Measurements from ENCODE around the gene ARHGAP23.

ARHGAP23 gene

DNA sequence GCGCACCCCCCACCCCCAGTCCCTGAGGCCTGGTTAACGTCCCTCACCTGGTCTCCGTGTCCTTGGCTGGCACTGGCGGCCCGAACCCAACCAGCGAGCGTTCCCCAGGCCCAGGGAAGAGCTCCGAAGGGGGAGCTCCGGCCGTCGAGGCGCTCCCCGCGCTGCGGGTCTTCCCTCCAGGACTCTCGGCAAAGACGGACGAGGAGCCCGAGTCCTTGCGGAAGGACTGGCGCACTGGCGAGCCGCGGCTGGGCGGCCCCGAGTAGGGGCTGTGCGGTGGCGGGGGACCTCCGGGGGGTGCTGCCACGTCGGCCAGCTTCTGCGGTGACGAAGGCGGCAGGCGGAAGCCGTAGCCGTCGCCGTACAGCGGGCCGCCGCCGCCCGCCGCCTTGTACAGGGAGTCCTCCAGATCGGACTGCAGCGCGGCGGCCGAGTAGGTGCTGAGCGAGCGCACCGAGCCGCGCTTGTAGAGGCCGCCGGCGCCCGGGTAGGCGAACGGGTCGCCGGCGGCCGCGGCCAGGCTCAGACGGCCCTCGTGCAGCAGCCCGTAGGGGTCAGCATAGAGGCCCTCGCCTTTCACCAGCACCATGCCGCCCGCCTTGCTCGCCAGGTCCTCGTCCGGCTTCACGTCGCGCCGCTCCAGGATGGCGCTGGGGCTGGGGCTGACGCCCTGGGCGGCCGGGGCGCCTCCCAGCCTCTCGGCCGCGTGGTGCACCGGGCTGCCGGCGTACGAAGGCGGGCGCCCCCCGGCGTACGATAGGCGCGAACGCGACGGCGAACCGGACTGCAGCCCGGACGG lies 133.4 kb downstream of the ARHGAP23 start:
- peak overlapping the region; percentile 20 for H3K27ac Mint-ChIP-seq
- ATAC-seq (replicated peaks), result no peak
- no peak for DNase-seq
- H3K36me3 Mint-ChIP-seq, result no peaks in the 10 kb centered on the region
- peaks cover 40 to 71% of the 10 kb centered on the region in 2 donors for H3K4me1 Mint-ChIP-seq
- H3K4me3 Mint-ChIP-seq, result no peak overlapping the region
- no peaks in the 10 kb centered on the region for H3K9me3 Mint-ChIP-seq
- H3K27me3 Mint-ChIP-seq, result peaks cover 49 to 57% of the 10 kb centered on the region in 2 donors
